Left renal pelvis (tissue), 4 donors: Measurements from ENCODE around the gene ANAPC2. TPM values are rescaled to one million over a fixed set of nuclear protein-coding genes. Genes with fewer than 3 reads are reported as not detected.

Source experiments
- DNase-seq, 4 donors: peaks; one replicate each; pipeline ENCODE4 v3.0.0-alpha.2; 2013; ENCODE audit warnings: low read depth in 4 of 4, low spot score in 3 of 4
- polyA plus RNA-seq, 4 donors: library from polyadenylated mRNA; unstranded; fragments of 120-200 nt; gene quantifications; one replicate each; pipeline ENCODE4 v1.2.1, GENCODE V29; 2013; ENCODE audit not compliant: insufficient read length in 4 of 4

Gene ANAPC2
- polyA plus RNA-seq, 4 donors: 32.7 to 54.9 (median 41.4) TPM

GRCh38 chr9:137194909-137195308, 6.5 kb upstream of the ANAPC2 start:
- DNase-seq: no peak

- no peak for DNase-seq
These were observed 6.0 kb upstream of the ANAPC2 start for GRCh38 chr9:137194388-137194787.

- no peak for DNase-seq
These were observed 5.4 kb upstream of the ANAPC2 start for GRCh38 chr9:137193771-137194170.

- no peak for DNase-seq
These were observed 4.5 kb upstream of the ANAPC2 start for GRCh38 chr9:137192859-137193258.

- no peak for DNase-seq
These were observed 4.1 kb upstream of the ANAPC2 start for GRCh38 chr9:137192448-137192780.

GRCh38 chr9:137191691-137192447, 3.5 kb upstream of the ANAPC2 start:
- no peak for DNase-seq

- no peak for DNase-seq
These were observed 2.9 kb upstream of the ANAPC2 start for GRCh38 chr9:137191245-137191644.

GRCh38 chr9:137190315-137190856, 2.0 kb upstream of the ANAPC2 start:
- DNase-seq: no peak

- DNase-seq: no peak
These were observed 1.2 kb upstream of the ANAPC2 start for GRCh38 chr9:137189297-137190295.

GRCh38 chr9:137188086-137188489, 272 bp downstream of the ANAPC2 start:
- no peak for DNase-seq

GRCh38 chr9:137187386-137187785, 974 bp downstream of the ANAPC2 start:
- no peak for DNase-seq

GRCh38 chr9:137186385-137186784, 2.0 kb downstream of the ANAPC2 start:
- no peak for DNase-seq

GRCh38 chr9:137185921-137186320, 2.4 kb downstream of the ANAPC2 start:
- DNase-seq: no peak

GRCh38 chr9:137184881-137185660, 3.3 kb downstream of the ANAPC2 start:
- DNase-seq: no peak

GRCh38 chr9:137183980-137184595, 4.3 kb downstream of the ANAPC2 start:
- no peak for DNase-seq

- no peak for DNase-seq
These were observed 5.5 kb downstream of the ANAPC2 start for GRCh38 chr9:137182836-137183235.

- no peak for DNase-seq
These were observed 6.7 kb downstream of the ANAPC2 start for GRCh38 chr9:137181680-137182079.

GRCh38 chr9:137180491-137180890, 7.9 kb downstream of the ANAPC2 start:
- DNase-seq: no peak

- DNase-seq: no peak
These were observed 8.6 kb downstream of the ANAPC2 start for GRCh38 chr9:137179761-137180160.

- DNase-seq: no peak
These were observed 9.3 kb downstream of the ANAPC2 start for GRCh38 chr9:137178939-137179630.
